ENCODE measurements around the gene ADARB1.

ADARB1 gene

GRCh38 chr21:45049714-45050344, 24.6 kb upstream of the ADARB1 start:
- Histone ChIP-seq H3K36me3 (ENCODE audit: control insufficient read depth, insufficient read depth, low read length) (no peaks in the 10 kb centered on the region), H3K4me1 (ENCODE audit: control insufficient read depth, insufficient read depth, low read length, poor library complexity, severe bottlenecking) (peaks cover 7% of the 10 kb centered on the region), H3K27ac (ENCODE audit: low read depth, low read length, severe bottlenecking) (peak overlapping the region; percentile 10), H3K4me3 (ENCODE audit: extremely low read depth, insufficient read depth, low read length, poor library complexity, severe bottlenecking) (no peak overlapping the region), H3K9me3 (ENCODE audit: control insufficient read depth, low read length) (peaks cover 20% of the 10 kb centered on the region)
- WGBS, 2 experiments (ENCODE audit: insufficient coverage in 2 of 2): 92 to 95% methylated on average over 9 to 12 of the region's 12 CpGs

- WGBS, 2 experiments (ENCODE audit: insufficient coverage in 2 of 2): 85 to 91% methylated on average over 12 to 13 of the region's 14 CpGs
- Histone ChIP-seq H3K27ac (ENCODE audit: low read depth, low read length, severe bottlenecking) (peak overlapping the region; percentile 10), H3K4me1 (ENCODE audit: control insufficient read depth, insufficient read depth, low read length, poor library complexity, severe bottlenecking) (peaks cover 7% of the 10 kb centered on the region), H3K4me3 (ENCODE audit: extremely low read depth, insufficient read depth, low read length, poor library complexity, severe bottlenecking) (no peak overlapping the region), H3K36me3 (ENCODE audit: control insufficient read depth, insufficient read depth, low read length) (no peaks in the 10 kb centered on the region), H3K9me3 (ENCODE audit: control insufficient read depth, low read length) (peaks cover 20% of the 10 kb centered on the region)
These were observed 24.0 kb upstream of the ADARB1 start for GRCh38 chr21:45050345-45050796.

- 81 to 90% methylated on average over 8 to 15 of the region's 19 CpGs for WGBS, 2 experiments (ENCODE audit: insufficient coverage in 2 of 2)
- Histone ChIP-seq H3K4me3 (ENCODE audit: extremely low read depth, insufficient read depth, low read length, poor library complexity, severe bottlenecking) (no peak overlapping the region), H3K9me3 (ENCODE audit: control insufficient read depth, low read length) (peaks cover 19% of the 10 kb centered on the region), H3K36me3 (ENCODE audit: control insufficient read depth, insufficient read depth, low read length) (no peaks in the 10 kb centered on the region), H3K4me1 (ENCODE audit: control insufficient read depth, insufficient read depth, low read length, poor library complexity, severe bottlenecking) (peaks cover 10% of the 10 kb centered on the region), H3K27ac (ENCODE audit: low read depth, low read length, severe bottlenecking) (no peak overlapping the region)
These were observed 23.4 kb upstream of the ADARB1 start for GRCh38 chr21:45050797-45051489.

- no peak overlapping the region for H3K4me3 ChIP-seq (ENCODE audit: extremely low read depth, insufficient read depth, low read length, poor library complexity, severe bottlenecking)
These were observed 22.6 kb upstream of the ADARB1 start for GRCh38 chr21:45051580-45052434.

GRCh38 chr21:45052960-45053359, 21.4 kb upstream of the ADARB1 start:
- WGBS, 2 experiments (ENCODE audit: insufficient coverage in 2 of 2): 93 to 97% methylated on average over 9 to 10 of the region's 10 CpGs
- Histone ChIP-seq H3K27ac (ENCODE audit: low read depth, low read length, severe bottlenecking) (no peak overlapping the region), H3K4me3 (ENCODE audit: extremely low read depth, insufficient read depth, low read length, poor library complexity, severe bottlenecking) (no peak overlapping the region), H3K4me1 (ENCODE audit: control insufficient read depth, insufficient read depth, low read length, poor library complexity, severe bottlenecking) (peaks cover 16% of the 10 kb centered on the region), H3K9me3 (ENCODE audit: control insufficient read depth, low read length) (no peaks in the 10 kb centered on the region), H3K36me3 (ENCODE audit: control insufficient read depth, insufficient read depth, low read length) (no peaks in the 10 kb centered on the region)

More at GRCh38 chr21:45051580-45052434, 22.6 kb upstream of the ADARB1 start:
- Histone ChIP-seq H3K9me3 (ENCODE audit: control insufficient read depth, low read length) (peaks cover 11% of the 10 kb centered on the region), H3K4me1 (ENCODE audit: control insufficient read depth, insufficient read depth, low read length, poor library complexity, severe bottlenecking) (peaks cover 16% of the 10 kb centered on the region), H3K36me3 (ENCODE audit: control insufficient read depth, insufficient read depth, low read length) (no peaks in the 10 kb centered on the region), H3K27ac (ENCODE audit: low read depth, low read length, severe bottlenecking) (no peak overlapping the region)
- 89 to 90% methylated on average over 23 to 24 of the region's 24 CpGs for WGBS, 2 experiments (ENCODE audit: insufficient coverage in 2 of 2)

- 87 to 90% methylated on average over 8 of the region's 8 CpGs for WGBS, 2 experiments (ENCODE audit: insufficient coverage in 2 of 2)
- no peaks in the 10 kb centered on the region for H3K36me3 ChIP-seq (ENCODE audit: control insufficient read depth, insufficient read depth, low read length)
These were observed 20.7 kb upstream of the ADARB1 start for GRCh38 chr21:45053561-45054226.

GRCh38 chr21:45054227-45054926, 20.0 kb upstream of the ADARB1 start:
- Histone ChIP-seq H3K9me3 (ENCODE audit: control insufficient read depth, low read length) (no peaks in the 10 kb centered on the region), H3K4me1 (ENCODE audit: control insufficient read depth, insufficient read depth, low read length, poor library complexity, severe bottlenecking) (peaks cover 16% of the 10 kb centered on the region), H3K36me3 (ENCODE audit: control insufficient read depth, insufficient read depth, low read length) (no peaks in the 10 kb centered on the region), H3K4me3 (ENCODE audit: extremely low read depth, insufficient read depth, low read length, poor library complexity, severe bottlenecking) (no peak overlapping the region), H3K27ac (ENCODE audit: low read depth, low read length, severe bottlenecking) (no peak overlapping the region)
- 88 to 90% methylated on average over 16 to 18 of the region's 18 CpGs for WGBS, 2 experiments (ENCODE audit: insufficient coverage in 2 of 2)

More at GRCh38 chr21:45053561-45054226, 20.7 kb upstream of the ADARB1 start:
- Histone ChIP-seq H3K27ac (ENCODE audit: low read depth, low read length, severe bottlenecking) (no peak overlapping the region), H3K4me1 (ENCODE audit: control insufficient read depth, insufficient read depth, low read length, poor library complexity, severe bottlenecking) (peaks cover 16% of the 10 kb centered on the region), H3K9me3 (ENCODE audit: control insufficient read depth, low read length) (no peaks in the 10 kb centered on the region), H3K4me3 (ENCODE audit: extremely low read depth, insufficient read depth, low read length, poor library complexity, severe bottlenecking) (no peak overlapping the region)

- 93% methylated on average over 24 to 31 of the region's 37 CpGs for WGBS, 2 experiments (ENCODE audit: insufficient coverage in 2 of 2)
These were observed 19.3 kb upstream of the ADARB1 start for GRCh38 chr21:45054927-45055612.

GRCh38 chr21:45055861-45056260, 18.5 kb upstream of the ADARB1 start:
- no peaks in the 10 kb centered on the region for H3K36me3 ChIP-seq (ENCODE audit: control insufficient read depth, insufficient read depth, low read length)
- H3K27ac ChIP-seq (ENCODE audit: low read depth, low read length, severe bottlenecking): no peak overlapping the region
- no peaks in the 10 kb centered on the region for H3K9me3 ChIP-seq (ENCODE audit: control insufficient read depth, low read length)
- WGBS, 2 experiments (ENCODE audit: insufficient coverage in 2 of 2): 93 to 97% methylated on average over 11 to 12 of the region's 16 CpGs
- H3K4me3 ChIP-seq (ENCODE audit: extremely low read depth, insufficient read depth, low read length, poor library complexity, severe bottlenecking): no peak overlapping the region
- H3K4me1 ChIP-seq (ENCODE audit: control insufficient read depth, insufficient read depth, low read length, poor library complexity, severe bottlenecking): peaks cover 16% of the 10 kb centered on the region

More at GRCh38 chr21:45054927-45055612, 19.3 kb upstream of the ADARB1 start:
- H3K9me3 ChIP-seq (ENCODE audit: control insufficient read depth, low read length): no peaks in the 10 kb centered on the region
- peaks cover 16% of the 10 kb centered on the region for H3K4me1 ChIP-seq (ENCODE audit: control insufficient read depth, insufficient read depth, low read length, poor library complexity, severe bottlenecking)
- no peak overlapping the region for H3K4me3 ChIP-seq (ENCODE audit: extremely low read depth, insufficient read depth, low read length, poor library complexity, severe bottlenecking)
- H3K36me3 ChIP-seq (ENCODE audit: control insufficient read depth, insufficient read depth, low read length): no peaks in the 10 kb centered on the region
- H3K27ac ChIP-seq (ENCODE audit: low read depth, low read length, severe bottlenecking): no peak overlapping the region

Data from mesodermal cell (in vitro differentiated cells).